AG08395 (cell line): ENCODE measurements around the gene COMMD4.
"Not testable (repeated sequence)": the region's sequence is repeated elsewhere in the genome, so short reads cannot be mapped to it uniquely, and the experiment has no call there.

Experiments used
- DNase-seq: peaks from one replicate; pipeline ENCODE4 v3.0.0; 2012; ENCODE audit warnings: mixed read lengths, low spot score

Gene COMMD4

DNA sequence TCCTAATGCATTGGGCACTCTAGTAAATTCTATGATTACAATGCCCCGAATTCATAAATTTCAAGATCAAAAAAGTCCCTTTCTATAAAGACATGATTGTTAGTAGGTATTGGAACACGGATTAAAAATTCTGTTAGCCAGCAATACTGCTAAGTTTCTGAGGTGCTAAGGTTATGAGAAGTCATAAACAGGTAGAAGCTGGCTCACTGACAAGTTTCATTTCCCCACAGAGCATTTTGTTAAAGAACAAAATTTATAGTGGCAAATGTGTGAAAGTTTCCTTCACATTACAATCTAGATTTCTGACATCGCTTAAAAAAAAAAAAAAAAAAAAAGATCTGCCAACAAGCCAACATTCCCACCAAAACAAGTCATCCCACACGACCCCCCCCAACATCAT is 44.9 kb downstream of the COMMD4 start:
- no peak for DNase-seq

DNA sequence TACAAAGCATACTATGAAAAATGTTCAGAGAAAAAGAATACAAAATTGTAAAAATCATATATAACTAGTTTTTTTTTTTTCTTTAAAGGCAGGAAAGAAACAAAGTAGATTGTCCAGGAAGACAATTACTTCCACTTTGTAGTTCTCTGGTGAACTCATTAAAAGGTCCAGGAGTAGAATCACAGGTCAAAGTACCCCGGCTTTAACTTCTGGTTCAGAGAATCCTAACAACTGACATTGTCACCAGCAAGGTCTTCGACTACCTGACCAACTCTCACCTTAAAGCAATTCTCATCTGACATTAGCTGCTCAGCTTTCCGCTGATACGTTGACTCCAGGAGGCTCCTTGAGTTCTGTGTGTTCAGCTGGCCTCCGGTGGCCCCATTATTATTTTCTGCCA is 48.1 kb downstream of the COMMD4 start:
- not testable (repeated sequence) for DNase-seq
